ENCODE measurements around the gene TMPRSS13. TPM values are rescaled to one million over a fixed set of nuclear protein-coding genes. Genes with fewer than 3 reads are reported as not detected.
A peak's percentile ranks its signal among the peaks of the same experiment; 100 is the strongest.

TMPRSS13 gene
- total RNA-seq, 1 donor from 2014 or later, result 6.9 TPM

GRCh38 chr11:117855912-117856651 is 73.1 kb downstream of the TMPRSS13 start:
- Mint-ChIP-seq H3K9me3 (peaks cover 7% of the 10 kb centered on the region), H3K27ac (no peak overlapping the region), H3K4me3 (no peak overlapping the region), H3K27me3 (no peaks in the 10 kb centered on the region), H3K36me3 (peaks cover 20% of the 10 kb centered on the region), H3K4me1 (ENCODE audit: unreplicated experiment) (peaks cover 18% of the 10 kb centered on the region)
- TF ChIP-seq CTCF (conservative IDR thresholded peaks at IDR 0.05), result no peak
- peak; percentile 64 for DNase-seq (ENCODE audit: extremely low spot score, unreplicated experiment)

GRCh38 chr11:117855186-117855845 is 73.9 kb downstream of the TMPRSS13 start:
- Mint-ChIP-seq H3K27me3 (no peaks in the 10 kb centered on the region), H3K4me1 (ENCODE audit: unreplicated experiment) (peaks cover 13% of the 10 kb centered on the region), H3K4me3 (no peak overlapping the region), H3K36me3 (peaks cover 20% of the 10 kb centered on the region), H3K27ac (no peak overlapping the region), H3K9me3 (peaks cover 7% of the 10 kb centered on the region)
- no peak for DNase-seq (ENCODE audit: extremely low spot score, unreplicated experiment)
- TF ChIP-seq CTCF (conservative IDR thresholded peaks at IDR 0.05), result no peak

GRCh38 chr11:117852309-117852708 is 76.9 kb downstream of the TMPRSS13 start:
- H3K36me3 Mint-ChIP-seq, result peaks cover 20% of the 10 kb centered on the region

GRCh38 chr11:117851852-117852251 is 77.3 kb downstream of the TMPRSS13 start:
- no peak for TF ChIP-seq CTCF (conservative IDR thresholded peaks at IDR 0.05)
- Mint-ChIP-seq H3K36me3 (peaks cover 21% of the 10 kb centered on the region), H3K9me3 (peaks cover 8% of the 10 kb centered on the region), H3K27me3 (no peaks in the 10 kb centered on the region), H3K27ac (no peak overlapping the region), H3K4me1 (ENCODE audit: unreplicated experiment) (peaks cover 13% of the 10 kb centered on the region), H3K4me3 (no peak overlapping the region)
- peak; percentile 16 for DNase-seq (ENCODE audit: extremely low spot score, unreplicated experiment)

More at GRCh38 chr11:117852309-117852708, 76.9 kb downstream of the TMPRSS13 start:
- H3K27ac Mint-ChIP-seq, result no peak overlapping the region
- H3K4me3 Mint-ChIP-seq, result no peak overlapping the region
- peaks cover 13% of the 10 kb centered on the region for H3K4me1 Mint-ChIP-seq (ENCODE audit: unreplicated experiment)
- no peaks in the 10 kb centered on the region for H3K27me3 Mint-ChIP-seq
- no peak for DNase-seq (ENCODE audit: extremely low spot score, unreplicated experiment)
- TF ChIP-seq CTCF (conservative IDR thresholded peaks at IDR 0.05), result no peak
- H3K9me3 Mint-ChIP-seq, result peaks cover 7% of the 10 kb centered on the region

- H3K4me1 Mint-ChIP-seq (ENCODE audit: unreplicated experiment), result peaks cover 13% of the 10 kb centered on the region
- TF ChIP-seq CTCF (conservative IDR thresholded peaks at IDR 0.05), result no peak
- H3K9me3 Mint-ChIP-seq, result peaks cover 10% of the 10 kb centered on the region
- no peak overlapping the region for H3K27ac Mint-ChIP-seq
- H3K4me3 Mint-ChIP-seq, result no peak overlapping the region
- H3K36me3 Mint-ChIP-seq, result peaks cover 19% of the 10 kb centered on the region
- DNase-seq (ENCODE audit: extremely low spot score, unreplicated experiment), result peak; percentile 22
- H3K27me3 Mint-ChIP-seq, result no peaks in the 10 kb centered on the region
These were observed 78.1 kb downstream of the TMPRSS13 start for GRCh38 chr11:117851106-117851505.

Other genes starting within 250 kb of the TMPRSS13 start
- gene DSCAML1, start 132.2 kb downstream of the TMPRSS13 start, total RNA-seq (ENCODE audit: low replicate concordance), result 5.8 and 9.8 TPM in 2 replicates
- 40.8 and 57.5 TPM in 2 replicates for gene FXYD2, start 104.7 kb downstream of the TMPRSS13 start, total RNA-seq (ENCODE audit: low replicate concordance)
- 22.9 and 66.6 TPM in 2 replicates for gene FXYD6, start 52.7 kb downstream of the TMPRSS13 start, total RNA-seq (ENCODE audit: low replicate concordance)
- 0.48 and 0.62 TPM in 2 replicates for gene IL10RA, start 57.0 kb upstream of the TMPRSS13 start, total RNA-seq (ENCODE audit: low replicate concordance)
- gene TMPRSS4, start 147.7 kb upstream of the TMPRSS13 start, total RNA-seq (ENCODE audit: low replicate concordance), result 33.8 and 169 TPM in 2 replicates
- 0.17 TPM in 1 of 2 replicates, not detected in the other for gene SMIM35, start 157.6 kb upstream of the TMPRSS13 start, total RNA-seq (ENCODE audit: low replicate concordance)
- gene SCN4B, start 223.4 kb upstream of the TMPRSS13 start, total RNA-seq (ENCODE audit: low replicate concordance), result 0.36 and 2.0 TPM in 2 replicates
- gene SCN2B, start 247.2 kb upstream of the TMPRSS13 start, total RNA-seq (ENCODE audit: low replicate concordance), result 2.8 TPM in 1 of 2 replicates, not detected in the other